GM18951 (cell line): ENCODE data around the gene XPO5.
A peak's percentile ranks its signal among the peaks of the same experiment; 100 is the strongest.

ENCODE experiments used
- POLR2A ChIP-seq: IDR thresholded peaks from 4 replicates; pipeline ENCODE4 v1.6.1; 2011; ENCODE audit warnings: mild to moderate bottlenecking; ENCODE audit not compliant: insufficient read length, insufficient read depth; ENCODE audit errors: extremely low read depth
- in situ Hi-C: fragments of 300-500 bp; cut with MboI; formaldehyde crosslinking; loops from one replicate; pipeline ENCODE4 v1.12.0; 2022; ENCODE audit warnings: low sequenced_read_pairs, mixed read lengths, inconsistent platforms; ENCODE audit not compliant: unreplicated experiment

The XPO5 gene

DNA sequence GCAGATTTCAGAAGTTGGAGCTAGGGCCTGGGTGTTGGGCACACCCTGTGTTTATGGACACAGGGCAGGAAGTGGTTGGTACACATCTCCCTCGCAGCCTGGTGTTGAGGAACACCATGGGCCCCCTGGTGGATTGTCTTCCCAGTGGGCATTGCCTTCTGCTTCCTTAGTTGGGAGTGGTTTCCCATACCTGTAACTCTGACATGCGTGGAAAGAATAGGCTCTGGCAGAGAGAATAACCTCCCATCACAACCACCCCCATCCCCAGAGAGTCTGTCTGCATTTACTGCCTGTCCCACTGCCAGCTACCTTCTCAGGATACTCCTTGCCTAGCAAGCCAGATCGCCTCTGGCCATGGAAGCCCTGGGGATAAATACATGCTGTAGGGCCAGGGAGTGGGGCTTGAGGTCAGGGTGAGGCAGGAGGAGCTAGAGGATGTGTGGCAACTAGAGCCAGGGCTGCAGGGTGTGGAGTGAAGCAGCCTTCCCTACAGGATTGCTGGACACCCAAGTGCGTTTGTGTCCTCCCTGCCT, 80.4 kb downstream of the XPO5 start:
- TF ChIP-seq POLR2A = no peak
- in situ Hi-C loops = no loop called here

DNA sequence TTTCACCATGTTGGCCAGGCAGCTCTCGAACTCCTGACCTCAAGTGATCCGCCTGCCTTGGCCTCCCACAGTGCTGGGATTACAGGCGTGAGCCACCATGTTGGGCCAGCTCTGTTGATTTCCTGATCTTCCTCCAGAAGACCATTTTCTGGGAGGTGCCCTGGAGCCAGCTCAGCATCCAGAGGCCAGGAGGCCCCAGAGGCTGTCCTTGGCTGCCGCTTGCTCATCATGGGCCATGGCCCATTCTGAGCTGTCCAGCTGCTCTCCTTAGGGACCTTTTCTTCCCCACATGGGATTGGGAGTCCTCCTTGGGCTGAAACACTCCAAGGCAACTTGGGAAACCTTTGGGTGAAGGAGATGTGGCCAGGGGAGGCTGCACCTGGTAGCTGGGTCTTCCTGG, 81.1 kb downstream of the XPO5 start:
- in situ Hi-C loops = no loop called here

DNA sequence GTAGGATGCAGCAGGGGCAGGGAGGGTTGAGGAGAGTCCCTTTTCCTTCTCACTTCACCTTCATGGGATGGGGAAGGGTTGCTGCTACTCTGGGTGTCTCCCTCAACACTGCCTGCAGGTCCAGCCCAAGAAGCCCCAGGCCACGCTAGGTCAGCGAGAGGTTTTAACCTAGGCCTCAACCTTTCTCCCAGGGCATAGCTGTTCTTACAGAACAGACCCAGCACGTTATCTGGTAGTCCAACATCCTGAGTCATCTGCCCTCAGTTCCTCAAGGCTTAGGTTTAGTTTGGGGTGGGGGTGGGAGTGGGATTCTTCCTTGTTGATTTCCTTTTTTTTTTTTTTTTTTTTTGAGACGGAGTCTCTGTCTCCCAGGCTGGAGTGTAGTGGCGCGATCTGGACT, 81.5 kb downstream of the XPO5 start:
- in situ Hi-C loops = no loop called here
- TF ChIP-seq POLR2A = no peak

More for the DNA sequence above, 81.1 kb downstream of the XPO5 start:
- no peak for TF ChIP-seq POLR2A

DNA sequence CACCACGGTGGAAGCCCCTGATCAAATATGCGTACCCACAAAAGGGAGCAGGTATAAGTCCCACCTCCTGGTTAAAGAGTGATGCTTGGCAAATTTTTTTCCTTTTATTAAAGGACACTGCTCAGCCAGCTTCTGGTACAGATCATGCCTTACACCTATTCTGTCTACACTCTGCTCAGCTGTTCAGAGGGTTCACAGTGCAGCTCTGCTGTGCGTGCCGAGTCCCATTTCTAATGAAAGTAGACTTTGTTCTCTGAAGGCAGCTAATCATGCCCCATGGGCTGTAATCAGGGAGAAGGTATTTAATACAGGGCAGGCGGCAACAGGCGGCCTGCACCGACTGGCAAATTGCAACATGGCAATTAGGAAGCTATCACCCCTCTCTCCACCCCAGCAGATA, 82.0 kb downstream of the XPO5 start:
- in situ Hi-C loops = no loop called here
- no peak for TF ChIP-seq POLR2A

DNA sequence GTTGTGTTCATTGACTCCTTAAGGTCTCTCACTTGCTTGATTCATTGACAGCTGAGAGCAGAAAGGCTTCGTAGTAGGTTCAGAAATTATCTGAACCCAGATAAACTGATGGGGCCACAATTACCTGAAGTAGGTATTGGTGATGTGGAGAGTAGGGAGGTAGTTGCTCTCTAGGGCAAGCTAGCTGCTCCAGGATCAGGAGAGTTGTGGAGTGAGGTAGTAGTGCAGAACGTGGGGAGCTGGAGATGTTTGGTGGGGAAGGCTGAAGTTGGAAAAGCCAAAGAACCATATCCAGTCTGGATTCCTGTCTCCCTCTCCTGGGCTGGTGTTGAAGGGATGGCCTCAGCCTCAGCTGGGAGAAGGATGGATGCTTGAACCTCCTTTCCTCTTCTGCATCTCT, 82.6 kb downstream of the XPO5 start:
- no peak for TF ChIP-seq POLR2A
- in situ Hi-C loops = no loop called here

DNA sequence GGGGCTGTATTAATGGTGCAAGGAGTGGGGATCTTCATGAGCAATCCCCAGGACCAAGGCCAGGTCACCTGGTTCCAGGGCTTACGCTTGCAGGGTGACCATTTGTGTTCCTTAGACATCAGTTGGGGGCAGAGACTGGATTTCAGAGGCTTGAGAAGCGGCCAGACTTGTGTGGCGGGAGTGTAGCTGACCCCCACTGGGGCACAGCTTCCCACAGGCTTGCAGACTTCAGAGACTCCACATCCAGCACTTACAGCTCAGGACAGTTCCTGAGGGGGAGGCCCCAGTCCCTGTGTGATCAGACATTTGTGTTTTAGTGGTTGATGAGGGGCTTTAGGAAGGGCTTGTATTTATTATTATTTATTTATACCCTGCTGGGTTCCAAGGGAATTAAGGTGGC, 83.2 kb downstream of the XPO5 start:
- in situ Hi-C loops = no loop called here
- TF ChIP-seq POLR2A = no peak

DNA sequence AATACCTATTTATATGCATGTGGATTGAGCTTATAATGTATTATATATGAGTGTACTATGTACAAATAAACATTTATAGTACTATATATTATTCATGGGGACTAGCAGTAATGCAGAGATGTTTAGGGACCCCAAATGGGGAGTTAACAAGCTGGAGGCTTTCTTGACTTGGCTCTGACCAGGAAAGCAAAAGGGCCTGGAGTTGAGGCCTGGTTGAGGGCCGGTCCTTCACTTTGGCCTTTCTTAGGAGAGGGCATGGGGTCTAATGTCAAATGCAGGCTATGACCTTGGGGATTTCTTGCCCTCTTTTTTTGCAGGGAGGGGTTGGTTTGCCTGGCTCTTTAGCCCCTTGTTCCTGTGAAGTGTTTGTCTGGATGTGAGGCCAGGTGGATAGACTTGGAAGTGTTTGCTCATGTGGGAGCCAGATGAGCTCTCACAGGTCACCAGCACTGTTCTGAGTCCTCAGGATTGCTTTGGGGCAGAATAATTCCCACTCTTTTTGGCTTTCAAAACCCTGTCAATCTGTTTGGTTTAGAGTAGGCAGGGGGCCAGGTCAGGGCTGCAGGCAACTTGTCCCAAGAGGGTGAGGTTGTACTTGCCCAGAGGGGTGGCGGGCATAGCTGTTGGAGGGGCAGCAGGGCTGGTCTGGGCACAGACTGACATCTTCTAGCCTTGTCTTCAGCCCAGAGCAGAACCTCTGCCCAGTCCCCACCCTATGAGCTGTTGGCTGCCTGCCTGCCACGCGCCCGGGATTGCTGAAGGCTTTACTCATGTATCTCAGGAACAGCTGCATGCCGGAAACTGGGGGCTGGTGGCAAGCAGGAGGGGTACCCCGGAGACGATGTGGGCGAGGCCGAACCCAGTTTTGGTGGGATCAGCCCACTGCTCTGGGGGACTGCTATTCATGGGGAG, 83.8 kb downstream of the XPO5 start:
- TF ChIP-seq POLR2A = no peak
- in situ Hi-C loops = no loop called here

DNA sequence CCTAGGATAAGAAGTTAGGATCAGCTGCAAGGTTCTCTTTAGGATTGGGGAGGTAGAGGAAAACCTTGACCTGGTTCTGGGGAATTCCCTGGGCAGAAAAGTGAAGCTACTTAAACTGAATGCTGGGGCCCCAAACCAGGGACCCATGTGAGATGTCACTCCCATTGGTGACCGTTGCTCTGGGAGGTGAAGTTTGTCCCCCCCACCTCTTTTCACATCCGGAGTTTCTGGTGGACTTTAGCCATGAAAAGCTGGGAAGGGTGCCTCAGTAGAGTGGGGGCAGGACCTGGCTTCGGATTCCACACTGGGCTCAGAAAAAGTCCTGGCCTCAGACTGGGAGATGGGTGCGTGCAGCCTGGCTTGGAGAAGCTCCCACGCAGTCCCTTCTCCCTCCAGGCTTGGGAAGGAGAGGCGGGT, 85.3 kb downstream of the XPO5 start:
- TF ChIP-seq POLR2A = no peak
- in situ Hi-C loops = no loop called here

DNA sequence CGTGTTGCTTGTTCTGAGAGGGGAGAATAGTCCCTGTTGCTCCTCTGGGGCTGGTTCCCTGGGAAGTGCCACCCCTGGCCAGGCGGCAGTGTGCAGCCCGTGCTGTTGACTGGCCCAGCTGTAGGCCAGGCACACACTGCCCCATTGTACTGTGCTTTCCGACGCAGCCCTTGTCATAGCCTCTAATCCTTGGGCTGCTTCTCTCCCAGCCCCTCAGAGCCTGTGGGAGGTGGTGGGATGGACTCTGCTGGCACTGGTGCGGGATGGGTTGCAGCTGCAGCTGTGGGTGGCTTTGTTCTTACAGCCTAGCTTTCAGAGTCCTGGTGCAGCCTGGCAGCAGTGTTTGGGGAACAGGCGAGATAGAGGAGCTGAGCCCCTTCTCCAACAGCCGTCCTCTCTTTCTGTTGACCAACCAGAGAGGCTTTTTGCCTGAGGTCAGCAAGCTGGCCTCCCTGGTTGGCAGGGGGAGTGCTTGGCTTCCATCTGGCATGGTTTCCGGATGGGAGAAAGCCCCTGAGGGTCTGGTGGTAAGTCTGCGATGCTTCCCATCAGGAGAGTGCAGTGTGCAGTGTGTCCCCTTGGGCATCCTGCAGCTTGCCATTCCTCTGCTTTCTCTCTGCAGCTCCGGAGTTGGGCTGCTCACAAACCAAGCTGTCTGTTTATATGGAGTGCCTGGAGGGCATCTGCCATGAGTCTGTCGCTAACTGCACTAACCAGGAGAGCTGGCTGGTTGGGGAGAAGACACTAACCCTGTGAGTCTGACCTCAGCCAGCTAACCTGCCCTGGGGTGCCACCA, 86.4 kb downstream of the XPO5 start:
- in situ Hi-C loops = no loop called here
- no peak for TF ChIP-seq POLR2A

DNA sequence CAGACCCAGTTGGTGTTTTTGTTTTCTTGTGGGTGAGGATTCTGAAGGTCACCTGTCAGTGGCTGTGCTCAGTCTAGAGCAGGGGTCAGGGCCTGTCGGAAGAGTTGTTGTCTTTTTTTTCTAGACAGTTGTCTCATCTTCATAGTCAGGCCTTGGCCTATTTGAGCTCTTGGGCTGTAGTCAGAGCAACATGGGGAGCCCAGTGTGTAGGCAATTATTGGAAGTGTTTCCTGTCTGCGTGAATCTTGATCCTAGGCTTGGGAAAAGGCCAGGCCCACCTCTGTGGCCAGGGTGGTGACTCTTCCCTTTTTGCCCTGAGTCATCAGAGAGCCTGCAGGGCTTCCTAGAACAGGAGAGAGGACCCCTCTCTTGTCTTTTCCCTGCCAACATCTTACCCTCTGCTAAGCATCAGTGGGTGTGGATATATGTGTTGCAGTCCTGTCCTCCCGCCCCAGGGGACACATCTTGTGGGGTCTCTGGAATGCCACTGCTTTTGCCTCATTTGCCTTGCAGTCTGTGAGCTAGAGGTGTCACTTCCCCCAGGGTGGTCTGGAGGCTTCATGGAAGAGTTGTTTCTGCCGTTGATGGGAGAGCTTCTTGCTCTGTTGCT, 87.1 kb downstream of the XPO5 start:
- no peak for TF ChIP-seq POLR2A
- in situ Hi-C loops = no loop called here

DNA sequence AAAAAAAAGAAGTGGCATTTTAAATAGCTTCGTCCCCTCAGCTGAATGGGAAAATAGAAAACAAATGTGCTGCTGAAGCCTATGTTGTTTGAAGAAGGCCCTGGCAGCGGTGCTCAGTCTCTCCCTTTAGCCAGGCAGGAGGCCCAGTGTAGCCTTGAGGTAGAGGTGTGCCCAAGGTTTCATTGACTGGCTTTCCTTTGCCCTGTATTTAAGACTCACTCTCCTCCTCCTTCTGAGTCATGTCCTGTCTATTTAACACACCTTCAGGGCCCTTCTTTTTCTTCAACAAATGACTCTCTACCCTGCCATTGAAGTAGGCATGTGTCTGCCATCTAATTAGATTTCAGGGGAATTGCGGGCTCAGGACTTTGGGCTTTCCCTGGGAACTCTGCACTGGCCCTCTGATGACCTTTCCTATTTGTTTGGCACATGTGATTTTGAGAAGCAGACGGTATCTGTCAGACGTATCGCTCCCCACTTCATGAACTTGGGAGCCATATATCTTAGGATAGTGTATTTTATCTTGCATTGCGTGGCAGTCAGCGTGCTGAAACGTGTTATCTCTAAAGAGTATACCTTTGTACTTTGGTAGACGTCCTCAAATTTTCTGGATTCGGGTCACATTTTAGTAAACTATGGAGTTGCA, 94.1 kb downstream of the XPO5 start:
- in situ Hi-C loops = no loop called here
- TF ChIP-seq POLR2A = no peak

DNA sequence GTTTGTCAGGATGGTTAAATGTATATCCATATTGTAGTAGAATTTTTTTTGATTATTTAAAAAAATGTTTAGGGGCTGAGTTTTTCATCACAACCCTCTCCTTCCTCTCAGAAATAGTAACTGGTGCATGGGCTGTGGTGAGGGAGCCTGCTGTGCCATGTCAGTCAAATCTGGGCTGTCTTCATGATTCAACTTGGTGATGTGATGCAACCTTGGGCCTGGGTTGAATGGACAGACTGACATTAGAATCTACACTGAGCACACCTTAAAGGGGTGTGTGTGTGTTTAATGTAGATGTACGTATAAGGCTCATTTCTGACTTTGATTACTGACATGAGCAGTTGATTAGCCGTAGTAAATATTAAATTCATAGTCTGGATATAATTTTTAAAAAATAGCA, 94.8 kb downstream of the XPO5 start:
- TF ChIP-seq POLR2A = no peak
- in situ Hi-C loops = no loop called here

DNA sequence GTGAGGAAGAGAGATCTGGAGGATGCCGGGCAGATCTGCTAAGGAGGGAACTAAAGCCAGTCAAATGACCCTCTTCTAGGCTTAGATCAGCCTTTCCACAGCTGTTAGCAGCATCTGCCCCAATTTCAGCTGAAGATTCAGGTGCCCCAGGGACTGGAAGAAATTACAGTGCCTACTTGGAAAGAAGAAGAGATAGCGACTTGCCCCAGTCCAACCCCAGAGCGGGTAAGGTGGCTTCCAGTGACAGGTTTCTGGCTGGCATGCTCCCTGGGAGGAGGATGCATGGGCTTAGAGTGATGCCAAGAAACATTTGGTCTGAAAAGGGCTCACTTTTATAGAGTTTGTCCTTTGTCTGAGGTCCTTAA, 97.8 kb downstream of the XPO5 start:
- TF ChIP-seq POLR2A = no peak
- in situ Hi-C loops = no loop called here

DNA sequence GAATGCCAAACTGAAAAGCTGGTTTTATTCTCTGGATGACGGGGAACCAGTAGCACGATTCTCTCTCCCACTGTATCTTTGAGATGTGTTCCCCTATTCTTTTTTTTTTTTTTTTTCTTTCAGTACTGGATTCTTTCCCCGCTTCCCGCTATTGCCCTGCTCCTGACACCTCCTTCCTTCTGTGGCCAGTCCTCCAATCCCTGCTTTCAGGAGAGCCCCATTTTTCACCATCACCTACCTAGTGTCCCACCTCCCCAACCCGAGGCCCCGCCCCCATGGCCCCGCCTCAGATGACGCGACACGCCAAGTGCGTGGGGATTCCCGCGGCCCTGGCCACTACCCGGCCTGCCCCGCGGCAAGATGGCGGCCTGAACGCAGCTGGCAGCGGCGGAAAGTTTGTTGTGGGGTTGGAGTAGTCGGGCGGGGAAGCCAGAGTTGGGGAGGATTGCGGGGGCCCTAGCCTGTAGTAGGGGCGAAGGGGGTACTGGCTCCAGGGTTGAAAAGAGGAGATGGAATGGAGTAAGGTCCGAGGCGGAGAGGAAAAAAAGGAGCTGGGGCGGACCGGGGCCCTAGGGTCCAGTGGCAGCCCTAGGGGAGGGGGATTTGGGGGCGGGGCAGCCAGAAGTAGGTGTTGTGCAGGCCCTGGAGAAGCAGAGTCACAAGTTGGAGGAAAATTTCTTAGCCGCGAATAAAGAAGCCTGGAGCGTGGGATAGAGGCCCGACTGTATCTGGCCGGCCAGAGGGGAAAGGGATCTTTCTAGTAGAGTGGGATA, 98.4 kb downstream of the XPO5 start, which contains the start of gene TJAP1:
Gene TJAP1, plus strand, starts transcription at position 336 of the 773 bp plus-strand sequence. CDS start 21,432 bp downstream, outside the sequence.
- peak; percentile 90 for TF ChIP-seq POLR2A

More for the DNA sequence above, 98.4 kb downstream of the XPO5 start, which contains the start of gene TJAP1:
- in situ Hi-C loops = no loop called here
